Memory B cell (primary cell): ENCODE data around the gene EFNB3.
A peak's percentile ranks its signal among the peaks of the same experiment; 100 is the strongest.

ENCODE experiments used
- ATAC-seq: fragments of 150-1000 bp; cut with Tn5 transposase; 2 replicates; pipeline ENCODE4 v1.10.0; 2021; ENCODE audit warnings: low read depth, mild to moderate bottlenecking, moderate library complexity
- DNase-seq, 2 donors: peaks; one replicate each; pipeline ENCODE4 v3.0.0; 2022; ENCODE audit warnings: low spot score in 2 of 2
- H3K27ac Mint-ChIP-seq: one replicate; pipeline ENCODE4 v1.8.0; 2022; ENCODE audit warnings: mild to moderate bottlenecking, moderate library complexity, mixed read lengths
- H3K27me3 Mint-ChIP-seq: one replicate; pipeline ENCODE4 v1.8.0; 2022; ENCODE audit warnings: mixed read lengths
- H3K36me3 Mint-ChIP-seq: one replicate; pipeline ENCODE4 v1.8.0; 2022; ENCODE audit warnings: mild to moderate bottlenecking, mixed read lengths
- H3K4me1 Mint-ChIP-seq: one replicate; pipeline ENCODE4 v1.8.0; 2022; ENCODE audit warnings: mixed read lengths
- H3K4me3 Mint-ChIP-seq: one replicate; pipeline ENCODE4 v1.8.0; 2022; ENCODE audit warnings: mild to moderate bottlenecking, moderate library complexity, mixed read lengths
- H3K9me3 Mint-ChIP-seq: one replicate; pipeline ENCODE4 v1.8.0; 2022; ENCODE audit warnings: mixed read lengths

Gene EFNB3, protein sequence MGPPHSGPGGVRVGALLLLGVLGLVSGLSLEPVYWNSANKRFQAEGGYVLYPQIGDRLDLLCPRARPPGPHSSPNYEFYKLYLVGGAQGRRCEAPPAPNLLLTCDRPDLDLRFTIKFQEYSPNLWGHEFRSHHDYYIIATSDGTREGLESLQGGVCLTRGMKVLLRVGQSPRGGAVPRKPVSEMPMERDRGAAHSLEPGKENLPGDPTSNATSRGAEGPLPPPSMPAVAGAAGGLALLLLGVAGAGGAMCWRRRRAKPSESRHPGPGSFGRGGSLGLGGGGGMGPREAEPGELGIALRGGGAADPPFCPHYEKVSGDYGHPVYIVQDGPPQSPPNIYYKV

DNA sequence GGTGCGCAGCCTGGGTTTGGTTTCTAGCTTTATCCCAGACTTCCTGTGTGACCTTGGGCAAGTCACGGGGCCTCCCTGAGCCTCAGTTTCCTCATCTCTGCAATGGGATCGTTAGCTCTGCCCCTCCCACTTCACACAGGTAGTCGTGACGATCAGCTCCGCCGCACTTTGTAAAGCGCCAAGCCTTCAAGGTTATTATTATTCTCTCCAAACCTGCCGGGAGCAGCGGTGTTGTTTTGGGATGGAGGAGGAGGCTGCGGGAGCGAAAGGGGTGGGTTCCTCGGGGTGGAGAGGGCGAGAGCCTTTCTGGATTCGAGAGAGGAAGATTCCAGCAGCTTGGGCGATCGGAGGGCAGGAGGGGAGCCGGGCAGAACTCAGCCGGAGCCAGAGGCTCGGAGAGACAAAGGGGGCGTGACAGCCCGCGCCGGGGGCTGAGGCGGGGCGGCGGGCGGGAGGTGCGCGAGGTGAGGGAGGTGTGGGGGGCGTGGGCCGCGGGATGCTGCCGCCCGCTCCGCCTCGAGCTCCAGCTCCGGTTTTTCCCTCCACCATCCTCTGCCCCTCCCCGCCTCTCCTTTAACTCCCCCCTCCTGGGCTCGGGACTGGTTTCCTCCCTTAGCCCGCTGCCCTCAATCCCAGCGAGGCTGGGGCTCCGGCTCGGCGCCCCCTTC is at the start of gene EFNB3:
EFNB3 (plus strand) TSS at position 602 of the 668 bp plus-strand sequence. CDS start 397 bp downstream, outside the sequence.
- H3K4me3 Mint-ChIP-seq, result peak within 1 kb of the TSS; percentile 75
- H3K27me3 Mint-ChIP-seq, result peaks cover 36% of the 10 kb centered on the region
- H3K27ac Mint-ChIP-seq, result peak within 1 kb of the TSS; percentile 82
- no peaks in the 10 kb centered on the region for H3K9me3 Mint-ChIP-seq
- DNase-seq (no peak), ATAC-seq (peak; percentile 20)
- H3K4me1 Mint-ChIP-seq, result peaks cover 17% of the 10 kb centered on the region
- peaks cover 27% of the 10 kb centered on the region for H3K36me3 Mint-ChIP-seq

DNA sequence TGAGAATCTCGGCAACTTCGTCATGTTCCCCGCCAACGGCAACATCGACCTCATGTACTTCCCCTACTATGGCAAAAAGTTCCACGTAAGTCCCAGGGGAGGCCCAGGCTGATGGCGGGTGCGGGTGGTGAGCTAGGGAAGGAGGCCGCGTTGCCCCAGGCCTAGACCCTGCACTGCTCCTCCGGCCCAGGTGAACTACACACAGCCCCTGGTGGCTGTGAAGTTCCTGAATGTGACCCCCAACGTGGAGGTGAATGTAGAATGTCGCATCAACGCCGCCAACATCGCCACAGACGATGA is 49.5 kb upstream of the EFNB3 start:
- peaks cover 17% of the 10 kb centered on the region for H3K4me1 Mint-ChIP-seq
- peaks cover 3% of the 10 kb centered on the region for H3K9me3 Mint-ChIP-seq
- peaks cover 3% of the 10 kb centered on the region for H3K36me3 Mint-ChIP-seq
- DNase-seq, result peak; percentile 40 to 41
- H3K27ac Mint-ChIP-seq, result peak overlapping the region; percentile 10
- ATAC-seq, result peak; percentile 71
- no peak overlapping the region for H3K4me3 Mint-ChIP-seq
- H3K27me3 Mint-ChIP-seq, result peaks cover 12% of the 10 kb centered on the region

DNA sequence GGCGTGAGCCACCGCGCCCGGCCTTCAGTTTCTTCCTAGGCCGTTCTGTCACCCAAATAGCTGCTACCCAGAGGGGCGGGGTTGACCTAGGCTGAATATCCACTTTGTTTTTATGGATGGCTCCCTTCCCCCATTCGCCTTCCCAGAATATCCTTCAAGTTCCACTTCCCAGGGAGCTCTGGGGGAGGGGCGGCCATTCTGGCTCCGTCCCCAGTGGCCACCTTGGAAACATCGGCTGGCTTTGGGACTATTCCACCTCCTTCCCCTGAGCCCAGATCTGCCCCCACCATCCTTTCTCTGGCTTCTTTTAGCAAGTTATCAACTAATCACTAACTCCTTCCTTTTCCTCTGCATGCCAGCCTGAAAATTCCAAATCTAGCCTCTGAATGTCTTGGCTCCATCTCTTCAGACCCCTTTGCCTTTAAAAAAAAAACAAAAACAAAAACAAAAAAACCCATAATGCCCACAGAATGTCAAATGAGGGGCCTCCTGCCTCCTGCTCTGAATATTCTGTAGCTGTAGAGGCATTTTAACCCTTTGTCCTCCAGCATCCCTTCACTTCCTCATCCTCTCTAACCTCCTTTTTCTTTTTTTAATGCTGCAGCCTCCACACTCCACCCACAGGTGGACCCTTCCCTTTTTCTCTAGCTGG is 47.9 kb upstream of the EFNB3 start:
- Mint-ChIP-seq H3K36me3 (peaks cover 3% of the 10 kb centered on the region), H3K4me1 (peaks cover 11% of the 10 kb centered on the region), H3K27ac (no peak overlapping the region), H3K9me3 (peaks cover 3% of the 10 kb centered on the region), H3K27me3 (peaks cover 5% of the 10 kb centered on the region), H3K4me3 (no peak overlapping the region)
- DNase-seq (no peak), ATAC-seq (no peak)

DNA sequence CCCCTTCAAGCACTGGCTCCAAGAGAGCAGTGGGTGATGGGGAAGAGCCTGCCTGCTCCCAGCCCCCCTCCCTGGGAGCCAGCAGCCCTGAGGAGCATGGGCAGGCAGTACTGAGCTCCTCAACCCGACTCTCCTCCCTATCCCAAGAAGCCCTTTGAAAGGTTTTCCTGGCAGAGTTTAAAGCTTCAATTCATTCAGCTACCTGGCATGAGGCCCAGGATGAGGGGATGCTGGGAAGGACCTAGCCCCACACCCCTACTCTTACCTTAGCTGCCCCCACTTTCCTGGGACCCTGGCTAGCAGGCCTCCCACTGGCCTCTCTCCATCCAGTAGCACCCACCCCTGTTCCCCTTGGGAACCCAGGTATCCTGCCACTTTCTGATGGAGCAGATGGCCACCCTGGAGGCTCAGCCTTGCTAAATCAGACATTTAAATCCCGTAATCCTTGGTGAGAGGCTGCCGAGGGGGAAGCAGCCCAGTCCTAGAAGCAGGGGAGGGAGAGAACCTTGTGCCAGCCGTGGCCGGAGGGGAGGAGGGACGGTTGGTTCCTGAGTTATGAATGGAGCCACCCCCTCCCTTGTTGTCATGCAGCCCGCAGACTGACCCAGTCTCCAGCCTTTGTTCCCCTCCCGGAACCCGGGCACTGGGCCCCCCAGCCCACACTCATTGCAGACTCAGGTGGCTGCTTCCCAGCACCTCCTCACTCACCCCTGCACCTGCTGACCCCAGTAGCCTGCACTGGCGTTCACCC is 37.2 kb upstream of the EFNB3 start:
- Mint-ChIP-seq H3K36me3 (peaks cover 12% of the 10 kb centered on the region), H3K9me3 (no peaks in the 10 kb centered on the region), H3K4me3 (no peak overlapping the region), H3K27me3 (no peaks in the 10 kb centered on the region), H3K27ac (no peak overlapping the region), H3K4me1 (no peaks in the 10 kb centered on the region)
- ATAC-seq (no peak), DNase-seq (no peak)

DNA sequence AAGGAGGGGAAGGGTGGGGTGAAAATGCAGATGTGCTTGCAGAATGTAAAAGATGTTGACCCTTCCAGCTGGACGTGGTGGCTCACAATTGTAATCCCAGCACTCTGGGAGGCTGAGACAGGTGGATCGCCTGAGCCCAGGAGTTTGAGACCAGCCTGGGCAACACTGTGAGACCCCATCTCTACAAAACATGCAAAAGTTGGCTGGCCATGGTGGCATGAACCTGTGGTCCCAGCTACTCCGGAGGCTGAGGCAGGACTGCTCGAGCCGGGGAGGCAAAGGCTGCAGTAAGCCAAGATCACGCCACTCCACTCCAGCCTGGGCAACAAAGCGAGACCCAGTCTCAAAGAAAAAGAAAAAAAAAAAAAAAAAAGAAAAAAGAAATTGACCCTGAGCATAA is 36.5 kb upstream of the EFNB3 start:
- no peak for ATAC-seq
- no peak overlapping the region for H3K27ac Mint-ChIP-seq
- no peaks in the 10 kb centered on the region for H3K9me3 Mint-ChIP-seq
- H3K27me3 Mint-ChIP-seq, result no peaks in the 10 kb centered on the region
- H3K4me1 Mint-ChIP-seq, result no peaks in the 10 kb centered on the region
- peaks cover 17% of the 10 kb centered on the region for H3K36me3 Mint-ChIP-seq
- no peak for DNase-seq
- H3K4me3 Mint-ChIP-seq, result no peak overlapping the region

DNA sequence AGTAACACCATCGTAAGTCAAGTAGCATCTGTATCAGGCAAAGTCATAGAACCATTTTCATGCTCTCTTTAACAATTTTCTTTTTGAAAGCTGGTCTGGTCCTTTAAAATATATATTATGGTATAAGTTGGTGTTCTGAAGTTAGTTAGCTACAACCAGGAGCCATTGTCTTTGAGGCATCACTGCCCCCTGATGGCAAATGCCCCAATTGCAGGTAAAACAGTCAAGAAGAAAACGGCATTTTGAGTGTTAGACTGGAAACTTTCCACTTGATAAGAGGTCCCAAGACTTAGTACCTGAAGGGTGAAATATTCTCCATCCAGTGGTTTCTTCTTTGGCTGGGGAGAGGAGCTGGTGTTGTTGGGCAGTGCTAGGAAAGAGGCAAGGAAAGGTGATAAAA is 31.8 kb upstream of the EFNB3 start:
- ATAC-seq (no peak), DNase-seq (no peak)
- no peak overlapping the region for H3K4me3 Mint-ChIP-seq
- H3K4me1 Mint-ChIP-seq, result peaks cover 6% of the 10 kb centered on the region
- H3K27me3 Mint-ChIP-seq, result no peaks in the 10 kb centered on the region
- peaks cover 38% of the 10 kb centered on the region for H3K36me3 Mint-ChIP-seq
- H3K27ac Mint-ChIP-seq, result no peak overlapping the region
- H3K9me3 Mint-ChIP-seq, result peaks cover 3% of the 10 kb centered on the region

DNA sequence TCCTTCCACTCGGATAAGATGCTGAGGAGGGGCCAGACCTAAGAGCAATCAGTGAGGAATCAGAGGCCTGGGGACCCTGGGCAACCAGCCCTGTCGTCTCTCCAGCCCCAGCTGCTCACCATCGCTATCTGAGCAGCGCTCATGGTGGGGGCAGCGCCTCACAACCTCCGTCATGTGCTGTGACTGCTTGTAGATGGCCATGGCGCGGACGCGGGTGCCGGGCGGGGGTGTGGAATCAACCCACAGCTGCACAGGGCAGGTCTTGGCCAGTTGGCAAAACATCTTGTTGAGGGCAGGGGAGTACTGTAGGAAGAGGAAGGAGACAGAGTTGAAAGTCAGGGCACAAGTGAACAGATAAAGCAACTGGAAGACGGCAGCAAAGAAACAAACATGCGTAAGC is 30.1 kb upstream of the EFNB3 start:
- H3K27me3 Mint-ChIP-seq, result no peaks in the 10 kb centered on the region
- peaks cover 6% of the 10 kb centered on the region for H3K4me1 Mint-ChIP-seq
- no peak overlapping the region for H3K4me3 Mint-ChIP-seq
- H3K9me3 Mint-ChIP-seq, result peaks cover 3% of the 10 kb centered on the region
- peaks cover 37% of the 10 kb centered on the region for H3K36me3 Mint-ChIP-seq
- DNase-seq (no peak), ATAC-seq (no peak)
- H3K27ac Mint-ChIP-seq, result no peak overlapping the region

DNA sequence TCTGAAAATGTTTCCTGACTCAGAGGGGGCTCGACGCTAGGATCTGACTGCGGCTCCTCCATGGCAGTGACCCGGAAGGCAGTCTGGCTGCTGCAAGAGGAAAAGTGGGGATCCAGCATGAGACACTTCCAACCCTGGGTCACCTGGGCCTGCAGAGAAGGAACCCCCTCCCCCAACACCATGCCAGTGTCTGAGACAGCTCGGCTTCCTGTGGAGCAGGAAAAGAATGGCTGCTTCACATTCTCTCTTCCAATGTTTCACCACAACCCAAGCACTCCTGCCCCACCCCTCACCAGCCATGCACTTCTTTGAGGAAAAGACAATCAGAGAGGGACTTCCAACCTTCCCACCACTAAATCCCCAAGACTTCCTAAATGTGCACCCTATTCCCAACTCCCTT is 28.5 kb upstream of the EFNB3 start:
- DNase-seq (no peak), ATAC-seq (no peak)
- Mint-ChIP-seq H3K4me3 (no peak overlapping the region), H3K9me3 (peaks cover 3% of the 10 kb centered on the region), H3K4me1 (peaks cover 6% of the 10 kb centered on the region), H3K36me3 (peaks cover 37% of the 10 kb centered on the region), H3K27ac (no peak overlapping the region), H3K27me3 (no peaks in the 10 kb centered on the region)

DNA sequence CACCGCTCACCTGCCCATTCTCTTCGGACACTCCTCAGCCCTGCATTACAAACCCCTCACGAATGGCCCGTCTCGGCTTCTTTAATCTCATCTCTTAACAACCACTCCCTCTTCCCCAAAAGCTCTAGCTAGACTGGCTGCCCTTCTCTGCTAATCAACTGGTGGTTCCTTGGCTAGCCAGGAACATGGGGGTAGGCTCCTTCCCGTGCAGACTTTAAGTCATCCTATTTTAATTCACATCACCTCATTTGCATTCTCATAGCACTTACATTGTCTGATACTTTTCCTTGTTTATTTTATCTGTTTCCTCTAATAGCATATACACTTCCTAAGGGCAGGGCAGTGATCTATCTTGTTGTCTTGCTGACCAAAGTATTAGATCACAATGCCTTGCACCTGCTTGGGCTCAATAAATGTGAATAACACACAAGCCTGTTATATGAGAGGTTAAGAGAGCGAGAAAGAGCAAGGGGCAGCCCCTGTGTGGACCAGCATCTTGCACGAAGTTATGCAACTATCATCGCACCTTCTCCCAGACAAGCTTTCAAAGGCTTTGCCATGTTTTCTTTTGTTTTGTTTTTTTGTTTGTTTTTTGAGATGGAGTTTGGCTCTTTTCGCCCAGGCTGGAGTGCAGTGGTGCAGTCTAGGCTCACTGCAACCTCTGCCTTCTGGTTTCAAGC is 27.5 kb upstream of the EFNB3 start:
- Mint-ChIP-seq H3K36me3 (peaks cover 34% of the 10 kb centered on the region), H3K4me1 (peaks cover 8% of the 10 kb centered on the region), H3K27me3 (no peaks in the 10 kb centered on the region), H3K9me3 (peaks cover 3% of the 10 kb centered on the region), H3K27ac (no peak overlapping the region), H3K4me3 (no peak overlapping the region)
- ATAC-seq (no peak), DNase-seq (no peak)

DNA sequence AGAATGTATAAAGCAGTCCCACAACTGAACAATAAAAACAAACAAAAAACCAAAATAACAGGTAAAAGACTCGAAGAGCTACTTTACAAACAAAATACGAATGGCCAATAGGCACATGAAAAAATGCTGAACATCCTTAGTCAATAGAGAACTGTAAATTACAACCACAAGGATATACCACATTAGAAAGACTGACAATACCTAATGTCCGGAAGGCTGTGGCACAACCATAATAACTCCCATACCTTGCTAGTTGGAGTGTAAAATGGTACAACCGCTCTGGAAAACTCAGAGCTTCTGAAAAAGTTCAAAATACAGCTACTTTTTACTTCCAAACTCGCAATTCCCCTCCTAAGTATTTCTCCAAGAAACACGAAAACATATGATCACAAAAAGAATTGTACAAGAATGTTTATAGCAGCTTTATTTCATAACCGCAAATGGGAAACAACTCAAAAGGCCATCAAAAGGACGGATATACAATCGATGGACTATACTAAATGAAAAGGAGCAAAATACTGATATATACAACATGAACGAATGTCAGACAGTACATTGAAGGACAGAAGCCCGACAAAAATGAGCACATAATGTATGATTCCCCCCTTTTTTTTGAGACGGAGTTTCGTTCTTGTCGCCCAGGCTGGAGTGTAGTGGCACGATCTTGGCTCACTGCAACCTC is 20.0 kb upstream of the EFNB3 start:
- Mint-ChIP-seq H3K36me3 (no peaks in the 10 kb centered on the region), H3K27me3 (no peaks in the 10 kb centered on the region), H3K9me3 (no peaks in the 10 kb centered on the region)

DNA sequence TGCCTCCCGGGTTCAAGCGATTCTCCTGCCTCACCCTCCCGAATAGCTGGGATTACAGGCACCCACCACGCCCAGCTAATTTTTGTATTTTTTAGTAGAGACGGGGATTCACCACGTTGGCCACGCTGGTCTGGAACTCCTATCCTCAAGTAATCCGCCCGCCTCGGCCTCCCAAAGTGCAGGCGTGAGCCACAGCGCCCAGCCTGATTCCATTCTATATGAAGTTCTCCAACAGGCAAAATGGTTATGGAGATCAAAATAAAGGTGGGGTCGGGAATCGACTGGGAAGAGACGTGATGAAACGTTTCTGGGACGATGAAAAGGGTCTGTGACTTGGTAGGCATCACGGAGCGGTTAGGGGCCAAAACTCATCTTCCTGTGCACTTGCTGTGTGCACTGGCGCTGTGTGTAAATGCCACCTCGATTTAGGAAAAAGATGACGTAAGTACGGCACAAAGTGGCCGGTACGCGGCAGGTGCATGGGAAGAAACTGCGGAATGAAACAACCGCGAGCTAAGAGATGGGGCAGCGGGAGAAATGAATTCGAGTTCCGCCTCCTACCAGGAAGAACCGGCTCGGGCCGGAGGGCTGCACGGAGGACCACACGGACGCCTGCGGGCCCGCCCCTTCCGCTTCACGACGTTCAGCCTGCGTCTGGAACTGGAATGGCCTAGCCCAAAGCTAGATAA is 19.3 kb upstream of the EFNB3 start:
- no peaks in the 10 kb centered on the region for H3K9me3 Mint-ChIP-seq
- DNase-seq, result peak; percentile 78 to 89
- peak overlapping the region; percentile 97 for H3K4me3 Mint-ChIP-seq
- no peaks in the 10 kb centered on the region for H3K27me3 Mint-ChIP-seq
- peaks cover 2% of the 10 kb centered on the region for H3K36me3 Mint-ChIP-seq
- peaks cover 34% of the 10 kb centered on the region for H3K4me1 Mint-ChIP-seq
- H3K27ac Mint-ChIP-seq, result peak overlapping the region; percentile 99
- peak; percentile 70 for ATAC-seq

More for the DNA sequence above, 20.0 kb upstream of the EFNB3 start:
- ATAC-seq, result no peak
- no peak for DNase-seq
- peaks cover 31% of the 10 kb centered on the region for H3K4me1 Mint-ChIP-seq
- H3K4me3 Mint-ChIP-seq, result peak overlapping the region; percentile 97
- peak overlapping the region; percentile 99 for H3K27ac Mint-ChIP-seq

DNA sequence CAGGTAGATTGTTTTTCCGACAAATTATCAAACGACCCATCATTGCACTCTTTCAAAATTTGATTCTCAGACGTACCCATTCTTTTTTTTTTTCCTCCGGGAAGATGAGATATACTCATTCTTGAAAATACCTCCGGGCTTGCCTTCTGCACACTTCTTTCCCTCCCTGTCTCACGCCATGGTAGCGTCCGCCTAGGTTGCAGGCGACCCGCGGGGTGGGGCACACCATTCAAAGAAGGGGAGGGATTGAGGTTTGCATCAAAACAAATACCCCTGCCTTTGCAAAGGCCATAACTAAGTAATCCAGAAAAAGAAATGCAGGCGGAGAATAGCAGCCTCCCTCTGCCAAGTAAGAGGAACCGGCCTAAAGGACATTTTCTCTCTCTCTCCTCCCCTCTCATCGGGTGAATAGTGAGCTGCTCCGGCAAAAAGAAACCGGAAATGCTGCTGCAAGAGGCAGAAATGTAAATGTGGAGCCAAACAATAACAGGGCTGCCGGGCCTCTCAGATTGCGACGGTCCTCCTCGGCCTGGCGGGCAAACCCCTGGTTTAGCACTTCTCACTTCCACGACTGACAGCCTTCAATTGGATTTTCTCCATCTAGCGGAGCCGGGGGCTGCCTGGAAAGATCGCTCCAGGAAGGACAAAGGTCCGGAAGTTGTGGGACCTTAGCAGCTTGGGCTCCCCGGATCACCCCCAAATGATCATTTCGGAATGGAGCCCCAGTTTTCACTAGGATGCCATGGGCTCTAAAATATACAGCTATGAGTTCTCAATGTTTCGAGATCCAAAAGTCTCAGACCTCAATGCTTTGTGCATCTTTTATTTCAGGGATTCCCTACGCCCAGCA is 18.6 kb upstream of the EFNB3 start:
- Mint-ChIP-seq H3K9me3 (no peaks in the 10 kb centered on the region), H3K4me1 (peaks cover 34% of the 10 kb centered on the region), H3K27me3 (no peaks in the 10 kb centered on the region), H3K4me3 (peak overlapping the region; percentile 97), H3K36me3 (peaks cover 5% of the 10 kb centered on the region), H3K27ac (peak overlapping the region; percentile 99)
- peak; percentile 50 for ATAC-seq
- peak; percentile 81 to 87 for DNase-seq
